Measurements from ENCODE around the gene TAMALIN.
"Not testable (repeated sequence)": the region's sequence is repeated elsewhere in the genome, so short reads cannot be mapped to it uniquely, and the experiment has no call there.

Gene TAMALIN

GRCh38 chr12:52006726-52007157 is at the start of gene TAMALIN:
TSS of gene TAMALIN (plus strand) at chr12:52006946. CDS start at chr12:52007020, 74 bp downstream.
- DNase-seq: no peak

- DNase-seq: no peak
Measured at GRCh38 chr12:51958542-51958941, 48.2 kb upstream of the TAMALIN start.

GRCh38 chr12:51959211-51959610 is 47.5 kb upstream of the TAMALIN start:
- no peak for DNase-seq

GRCh38 chr12:51959921-51960320 is 46.8 kb upstream of the TAMALIN start:
- no peak for DNase-seq

GRCh38 chr12:51960488-51960887 is 46.3 kb upstream of the TAMALIN start:
- no peak for DNase-seq

GRCh38 chr12:51960890-51961289 is 45.9 kb upstream of the TAMALIN start:
- no peak for DNase-seq

- no peak for DNase-seq
Measured at GRCh38 chr12:51961834-51962233, 44.9 kb upstream of the TAMALIN start.

GRCh38 chr12:51962737-51963136 is 44.0 kb upstream of the TAMALIN start:
- DNase-seq: no peak

GRCh38 chr12:51963477-51963876 is 43.3 kb upstream of the TAMALIN start:
- no peak for DNase-seq

GRCh38 chr12:51969643-51970042 is 37.1 kb upstream of the TAMALIN start:
- no peak for DNase-seq

GRCh38 chr12:51970904-51971646 is 35.7 kb upstream of the TAMALIN start:
- no peak for DNase-seq

- no peak for DNase-seq
Measured at GRCh38 chr12:51971679-51972421, 34.9 kb upstream of the TAMALIN start.

GRCh38 chr12:51972422-51972812 is 34.3 kb upstream of the TAMALIN start:
- no peak for DNase-seq

- no peak for DNase-seq
Measured at GRCh38 chr12:51972849-51973273, 33.9 kb upstream of the TAMALIN start.

GRCh38 chr12:51973560-51973959 is 33.2 kb upstream of the TAMALIN start:
- DNase-seq: no peak

- DNase-seq: no peak
Measured at GRCh38 chr12:51974646-51975045, 32.1 kb upstream of the TAMALIN start.

- DNase-seq: no peak
Measured at GRCh38 chr12:51975196-51975595, 31.6 kb upstream of the TAMALIN start.

- DNase-seq: no peak
Measured at GRCh38 chr12:51976376-51977160, 30.2 kb upstream of the TAMALIN start.

- no peak for DNase-seq
Measured at GRCh38 chr12:51977320-51977753, 29.4 kb upstream of the TAMALIN start.

- not testable (repeated sequence) for DNase-seq
Measured at GRCh38 chr12:51979306-51979705, 27.4 kb upstream of the TAMALIN start.

- DNase-seq: no peak
Measured at GRCh38 chr12:51980051-51980808, 26.5 kb upstream of the TAMALIN start.

GRCh38 chr12:51980809-51981127 is 26.0 kb upstream of the TAMALIN start:
- no peak for DNase-seq

- DNase-seq: no peak
Measured at GRCh38 chr12:51984657-51985056, 22.1 kb upstream of the TAMALIN start.

Measured in GOT3 (cell line).